WTC11 (cell line): ENCODE results near the gene TMEM63C. TPM values are rescaled to one million over a fixed set of nuclear protein-coding genes. Genes with fewer than 3 reads are reported as not detected.

Experiments used
- ATAC-seq: fragments of 200-7000 bp; cut with Tn5 transposase; 2 replicates; pipeline ENCODE4 v1.10.0; 2021; ENCODE audit warnings: mild to moderate bottlenecking, moderate library complexity
- CTCF ChIA-PET: fragments of 300-600 bp; sonication (Branson Sonifier 250); formaldehyde crosslinking; loops from one replicate; lab custom pipeline; 2021; ENCODE audit warnings: antibody characterized with exemption; lab: Charles Lee
- POLR2A ChIA-PET: fragments of 350-600 bp; sonication (Branson Sonifier 250); formaldehyde crosslinking; loops from one replicate; lab custom pipeline; 2021; ENCODE audit warnings: antibody characterized with exemption; lab: Charles Lee
- DNase-seq: peaks from one replicate; pipeline ENCODE4 v3.0.0; 2021; ENCODE audit warnings: low spot score
- H3K27ac Mint-ChIP-seq: 2 replicates; pipeline ENCODE4 v1.8.0; 2021; ENCODE audit warnings: mixed read lengths
- H3K27me3 Mint-ChIP-seq: 2 replicates; pipeline ENCODE4 v1.8.0; 2021; ENCODE audit warnings: low read depth, mild to moderate bottlenecking, moderate library complexity, mixed read lengths
- H3K36me3 Mint-ChIP-seq: 2 replicates; pipeline ENCODE4 v1.8.0; 2021; ENCODE audit warnings: mixed read lengths
- H3K4me1 Mint-ChIP-seq: 2 replicates; pipeline ENCODE4 v1.8.0; 2022; ENCODE audit warnings: mixed read lengths
- H3K4me3 Mint-ChIP-seq: 2 replicates; pipeline ENCODE4 v1.8.0; 2021; ENCODE audit warnings: mild to moderate bottlenecking, moderate library complexity, mixed read lengths
- H3K9me3 Mint-ChIP-seq: 2 replicates; pipeline ENCODE4 v1.8.0; 2021; ENCODE audit warnings: mixed read lengths
- AFF4 ChIP-seq: sonication (generic); formaldehyde crosslinking; IDR thresholded peaks from 2 replicates; pipeline ENCODE4 v1.8.1; 2023; ENCODE audit warnings: mild to moderate bottlenecking, missing genetic modification reagents, borderline replicate concordance
- ATF1 ChIP-seq: sonication (generic); formaldehyde crosslinking; IDR thresholded peaks from 2 replicates; pipeline ENCODE4 v1.8.1; 2023; ENCODE audit warnings: mild to moderate bottlenecking, moderate library complexity, missing genetic modification reagents
- CBFB ChIP-seq: sonication (generic); formaldehyde crosslinking; IDR thresholded peaks from 2 replicates; pipeline ENCODE4 v1.8.1; 2022; ENCODE audit warnings: mild to moderate bottlenecking, low read depth, missing genetic modification reagents
- CREB1 ChIP-seq: sonication (generic); formaldehyde crosslinking; IDR thresholded peaks from 2 replicates; pipeline ENCODE4 v1.8.0; 2023; ENCODE audit warnings: mild to moderate bottlenecking, missing genetic modification reagents
- ETV6 ChIP-seq: sonication (generic); formaldehyde crosslinking; IDR thresholded peaks from 2 replicates; pipeline ENCODE4 v1.8.1; 2022; ENCODE audit warnings: mild to moderate bottlenecking, missing genetic modification reagents
- FOXK1 ChIP-seq: sonication (generic); formaldehyde crosslinking; IDR thresholded peaks from 2 replicates; pipeline ENCODE4 v1.8.0; 2022; ENCODE audit warnings: mild to moderate bottlenecking, moderate library complexity, missing genetic modification reagents
- JAZF1 ChIP-seq: fragments of 250-450 bp; sonication (Bioruptor Pico); IDR thresholded peaks from 2 replicates; pipeline ENCODE4 v1.9.0; 2021; ENCODE audit warnings: moderate library complexity, mild to moderate bottlenecking, inconsistent platforms
- NFATC4 ChIP-seq: fragments of 250-450 bp; sonication (Bioruptor Pico); IDR thresholded peaks from 2 replicates; pipeline ENCODE4 v1.9.0; 2021; ENCODE audit warnings: mild to moderate bottlenecking
- NFE2L1 ChIP-seq: sonication (generic); formaldehyde crosslinking; IDR thresholded peaks from 2 replicates; pipeline ENCODE4 v1.8.1; 2023; ENCODE audit warnings: missing genetic modification reagents
- NFYB ChIP-seq: sonication (generic); formaldehyde crosslinking; conservative IDR thresholded peaks from 2 replicates; pipeline ENCODE4 v1.8.0; 2022; ENCODE audit warnings: low read depth, missing genetic modification reagents
- NR3C1 ChIP-seq: sonication (generic); formaldehyde crosslinking; conservative IDR thresholded peaks from 2 replicates; pipeline ENCODE4 v1.8.1; 2023; ENCODE audit warnings: low read depth, mild to moderate bottlenecking, missing genetic modification reagents
- OVOL2 ChIP-seq: fragments of 250-450 bp; sonication (Bioruptor Pico); IDR thresholded peaks from 2 replicates; pipeline ENCODE4 v1.9.0; 2021; ENCODE audit warnings: mild to moderate bottlenecking, borderline replicate concordance
- TCF7 ChIP-seq: sonication (generic); formaldehyde crosslinking; IDR thresholded peaks from 2 replicates; pipeline ENCODE4 v1.8.0; 2022; ENCODE audit warnings: mild to moderate bottlenecking, low read depth, missing genetic modification reagents, moderate library complexity
- TEAD4 ChIP-seq: sonication (generic); formaldehyde crosslinking; IDR thresholded peaks from 2 replicates; pipeline ENCODE4 v1.8.0; 2022; ENCODE audit warnings: mild to moderate bottlenecking, missing genetic modification reagents
- ZBTB21 ChIP-seq: sonication (generic); formaldehyde crosslinking; IDR thresholded peaks from 2 replicates; pipeline ENCODE4 v1.8.1; 2023; ENCODE audit warnings: mild to moderate bottlenecking, missing genetic modification reagents, borderline replicate concordance
- total RNA-seq: library from RNA; stranded (reverse); gene quantifications from 3 replicates; pipeline ENCODE4 v1.2.3, GENCODE V29; 2021
- TF ChIP-seq, protein P1 (sequence below): sonication (generic); formaldehyde crosslinking; IDR thresholded peaks from 2 replicates; pipeline ENCODE4 v1.8.0; 2022; ENCODE audit warnings: mild to moderate bottlenecking, missing genetic modification reagents
- TF ChIP-seq, protein P2 (sequence below): sonication (generic); formaldehyde crosslinking; conservative IDR thresholded peaks from 2 replicates; pipeline ENCODE4 v1.8.1; 2022; ENCODE audit warnings: mild to moderate bottlenecking, missing genetic modification reagents
- TF ChIP-seq, protein P3 (sequence below): fragments of 250-450 bp; sonication (Bioruptor Pico); IDR thresholded peaks from 2 replicates; pipeline ENCODE4 v1.9.0; 2021; ENCODE audit warnings: mild to moderate bottlenecking
- TF ChIP-seq, protein P4 (sequence below): sonication (generic); formaldehyde crosslinking; conservative IDR thresholded peaks from 2 replicates; pipeline ENCODE4 v1.8.1; 2023; ENCODE audit warnings: mild to moderate bottlenecking, low read depth, missing genetic modification reagents, moderate library complexity

TMEM63C gene
- total RNA-seq, 1 experiment from 2014 or later = 8.8 TPM

GRCh38 chr14:77259025-77259715 is 77.6 kb downstream of the TMEM63C start:
- Mint-ChIP-seq H3K4me1 (0 out of 2 replicates have a peak, but pooled peaks cover 2% of the 10 kb centered on the region), H3K4me3 (no peak overlapping the region), H3K9me3 (no peaks in the 10 kb centered on the region), H3K36me3 (no peaks in the 10 kb centered on the region), H3K27ac (no peak overlapping the region), H3K27me3 (no peaks in the 10 kb centered on the region)
- POLR2A ChIA-PET = no interaction called here
- TF ChIP-seq, protein P1, sequence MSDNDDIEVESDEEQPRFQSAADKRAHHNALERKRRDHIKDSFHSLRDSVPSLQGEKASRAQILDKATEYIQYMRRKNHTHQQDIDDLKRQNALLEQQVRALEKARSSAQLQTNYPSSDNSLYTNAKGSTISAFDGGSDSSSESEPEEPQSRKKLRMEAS (CRISPR knock-in tag) = no peak
- no peak for DNase-seq
- CTCF ChIA-PET = interaction anchor here (0.6 to 1.4 kb wide), 2 partner anchors 19 to 117 kb away, joined by 3 read pairs; partner anchors contain the start of gene ZDHHC22
- ATAC-seq = no peak

- no peak for ATAC-seq
- Mint-ChIP-seq H3K4me3 (no peak overlapping the region), H3K36me3 (no peaks in the 10 kb centered on the region), H3K27ac (no peak overlapping the region), H3K4me1 (0 out of 2 replicates have a peak, but pooled peaks cover 2% of the 10 kb centered on the region), H3K27me3 (no peaks in the 10 kb centered on the region; the same call in 1 of the 2 replicates)
- ChIA-PET POLR2A (no interaction called here), CTCF (interaction anchor here (1.4 kb wide), 1 partner anchor 118 kb away, joined by 3 read pairs; the partner anchor contains the start of gene ZDHHC22)
- no peak for DNase-seq
- no peak for TF ChIP-seq NFATC4 (CRISPR knock-in tag)
- TF ChIP-seq TCF7 (CRISPR knock-in tag) = no peak
- no peak for TF ChIP-seq NR3C1 (CRISPR knock-in tag)
- TF ChIP-seq, protein P2, sequence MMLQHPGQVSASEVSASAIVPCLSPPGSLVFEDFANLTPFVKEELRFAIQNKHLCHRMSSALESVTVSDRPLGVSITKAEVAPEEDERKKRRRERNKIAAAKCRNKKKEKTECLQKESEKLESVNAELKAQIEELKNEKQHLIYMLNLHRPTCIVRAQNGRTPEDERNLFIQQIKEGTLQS = no peak
- no peak for TF ChIP-seq ATF1 (CRISPR knock-in tag)
- TF ChIP-seq OVOL2 = no peak
- TF ChIP-seq TEAD4 (CRISPR knock-in tag) = no peak
- no peak for TF ChIP-seq CBFB (CRISPR knock-in tag)
- TF ChIP-seq ETV6 (CRISPR knock-in tag) = no peak
- no peak for TF ChIP-seq NFE2L1
- TF ChIP-seq JAZF1 (CRISPR knock-in tag) = no peak
- no peak for TF ChIP-seq FOXK1 (CRISPR knock-in tag)
- TF ChIP-seq CREB1 (CRISPR knock-in tag) = no peak
- TF ChIP-seq, protein P3, sequence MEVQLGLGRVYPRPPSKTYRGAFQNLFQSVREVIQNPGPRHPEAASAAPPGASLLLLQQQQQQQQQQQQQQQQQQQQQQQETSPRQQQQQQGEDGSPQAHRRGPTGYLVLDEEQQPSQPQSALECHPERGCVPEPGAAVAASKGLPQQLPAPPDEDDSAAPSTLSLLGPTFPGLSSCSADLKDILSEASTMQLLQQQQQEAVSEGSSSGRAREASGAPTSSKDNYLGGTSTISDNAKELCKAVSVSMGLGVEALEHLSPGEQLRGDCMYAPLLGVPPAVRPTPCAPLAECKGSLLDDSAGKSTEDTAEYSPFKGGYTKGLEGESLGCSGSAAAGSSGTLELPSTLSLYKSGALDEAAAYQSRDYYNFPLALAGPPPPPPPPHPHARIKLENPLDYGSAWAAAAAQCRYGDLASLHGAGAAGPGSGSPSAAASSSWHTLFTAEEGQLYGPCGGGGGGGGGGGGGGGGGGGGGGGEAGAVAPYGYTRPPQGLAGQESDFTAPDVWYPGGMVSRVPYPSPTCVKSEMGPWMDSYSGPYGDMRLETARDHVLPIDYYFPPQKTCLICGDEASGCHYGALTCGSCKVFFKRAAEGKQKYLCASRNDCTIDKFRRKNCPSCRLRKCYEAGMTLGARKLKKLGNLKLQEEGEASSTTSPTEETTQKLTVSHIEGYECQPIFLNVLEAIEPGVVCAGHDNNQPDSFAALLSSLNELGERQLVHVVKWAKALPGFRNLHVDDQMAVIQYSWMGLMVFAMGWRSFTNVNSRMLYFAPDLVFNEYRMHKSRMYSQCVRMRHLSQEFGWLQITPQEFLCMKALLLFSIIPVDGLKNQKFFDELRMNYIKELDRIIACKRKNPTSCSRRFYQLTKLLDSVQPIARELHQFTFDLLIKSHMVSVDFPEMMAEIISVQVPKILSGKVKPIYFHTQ (CRISPR knock-in tag) = no peak
- TF ChIP-seq, protein P4, sequence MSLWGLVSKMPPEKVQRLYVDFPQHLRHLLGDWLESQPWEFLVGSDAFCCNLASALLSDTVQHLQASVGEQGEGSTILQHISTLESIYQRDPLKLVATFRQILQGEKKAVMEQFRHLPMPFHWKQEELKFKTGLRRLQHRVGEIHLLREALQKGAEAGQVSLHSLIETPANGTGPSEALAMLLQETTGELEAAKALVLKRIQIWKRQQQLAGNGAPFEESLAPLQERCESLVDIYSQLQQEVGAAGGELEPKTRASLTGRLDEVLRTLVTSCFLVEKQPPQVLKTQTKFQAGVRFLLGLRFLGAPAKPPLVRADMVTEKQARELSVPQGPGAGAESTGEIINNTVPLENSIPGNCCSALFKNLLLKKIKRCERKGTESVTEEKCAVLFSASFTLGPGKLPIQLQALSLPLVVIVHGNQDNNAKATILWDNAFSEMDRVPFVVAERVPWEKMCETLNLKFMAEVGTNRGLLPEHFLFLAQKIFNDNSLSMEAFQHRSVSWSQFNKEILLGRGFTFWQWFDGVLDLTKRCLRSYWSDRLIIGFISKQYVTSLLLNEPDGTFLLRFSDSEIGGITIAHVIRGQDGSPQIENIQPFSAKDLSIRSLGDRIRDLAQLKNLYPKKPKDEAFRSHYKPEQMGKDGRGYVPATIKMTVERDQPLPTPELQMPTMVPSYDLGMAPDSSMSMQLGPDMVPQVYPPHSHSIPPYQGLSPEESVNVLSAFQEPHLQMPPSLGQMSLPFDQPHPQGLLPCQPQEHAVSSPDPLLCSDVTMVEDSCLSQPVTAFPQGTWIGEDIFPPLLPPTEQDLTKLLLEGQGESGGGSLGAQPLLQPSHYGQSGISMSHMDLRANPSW (CRISPR knock-in tag) = no peak
- TF ChIP-seq AFF4 (CRISPR knock-in tag) = no peak
- TF ChIP-seq ZBTB21 = no peak
- TF ChIP-seq NFYB (CRISPR knock-in tag) = no peak
- TF ChIP-seq, all 79 proteins: peak for 0
- H3K9me3 Mint-ChIP-seq = no peaks in the 10 kb centered on the region
These were observed 78.6 kb downstream of the TMEM63C start for GRCh38 chr14:77260199-77260598.
